ENCODE results near the gene LTC4S.
"Not testable (repeated sequence)": the region's sequence is repeated elsewhere in the genome, so short reads cannot be mapped to it uniquely, and the experiment has no call there.

LTC4S gene

DNA sequence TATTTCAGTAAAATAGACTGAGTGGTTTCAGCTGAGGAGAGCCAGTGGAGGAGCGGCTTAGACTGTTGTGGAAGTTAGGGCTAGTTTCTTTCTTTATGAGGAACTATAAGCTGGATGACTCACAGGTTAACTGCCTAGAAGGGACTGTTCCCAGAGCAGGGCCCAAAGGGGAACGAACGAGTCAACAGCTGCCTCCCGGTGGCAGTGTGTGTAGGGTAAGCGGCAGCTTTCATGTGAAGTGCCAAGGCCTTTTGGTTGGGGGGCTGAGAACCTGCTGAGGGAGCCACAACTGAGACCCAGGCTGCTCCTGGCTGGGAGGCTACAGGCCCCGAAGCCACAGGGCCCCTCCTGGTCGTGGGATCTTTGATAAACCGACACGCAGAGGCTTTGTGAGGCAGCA lies 33.9 kb downstream of the LTC4S start:
- no peak for DNase-seq

DNA sequence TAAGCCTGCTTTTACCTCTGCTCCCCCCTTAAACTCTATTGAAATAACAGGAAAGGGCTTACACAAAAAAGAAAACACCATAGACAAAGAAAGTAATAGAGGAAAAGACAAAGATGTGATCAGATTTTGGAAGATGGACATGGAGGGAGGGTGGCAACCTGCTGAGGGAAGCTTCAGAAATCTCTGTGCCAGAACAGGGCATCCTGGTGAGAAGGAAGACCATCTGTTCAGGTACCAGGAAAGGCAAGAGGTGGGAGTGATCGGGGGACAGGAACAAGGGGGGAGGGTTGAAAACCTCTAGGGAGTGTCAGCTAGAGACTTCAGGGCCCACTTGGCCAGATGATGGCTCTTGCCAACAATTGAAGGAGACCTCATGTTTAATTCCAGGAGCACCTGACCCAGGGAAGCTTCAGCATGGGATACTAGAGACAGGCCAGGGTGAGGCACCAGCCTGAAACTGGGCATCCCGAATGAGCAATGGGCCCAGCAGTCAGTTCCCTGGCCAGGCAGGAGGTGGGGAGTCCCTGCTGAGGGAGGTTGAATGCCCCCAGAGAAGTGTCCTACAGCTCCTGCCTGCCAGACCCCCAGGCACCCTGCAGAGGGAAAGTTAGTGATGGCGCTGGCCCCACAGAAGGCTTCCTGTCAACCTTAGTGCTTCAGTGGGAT lies 35.1 kb downstream of the LTC4S start:
- DNase-seq: no peak

DNA sequence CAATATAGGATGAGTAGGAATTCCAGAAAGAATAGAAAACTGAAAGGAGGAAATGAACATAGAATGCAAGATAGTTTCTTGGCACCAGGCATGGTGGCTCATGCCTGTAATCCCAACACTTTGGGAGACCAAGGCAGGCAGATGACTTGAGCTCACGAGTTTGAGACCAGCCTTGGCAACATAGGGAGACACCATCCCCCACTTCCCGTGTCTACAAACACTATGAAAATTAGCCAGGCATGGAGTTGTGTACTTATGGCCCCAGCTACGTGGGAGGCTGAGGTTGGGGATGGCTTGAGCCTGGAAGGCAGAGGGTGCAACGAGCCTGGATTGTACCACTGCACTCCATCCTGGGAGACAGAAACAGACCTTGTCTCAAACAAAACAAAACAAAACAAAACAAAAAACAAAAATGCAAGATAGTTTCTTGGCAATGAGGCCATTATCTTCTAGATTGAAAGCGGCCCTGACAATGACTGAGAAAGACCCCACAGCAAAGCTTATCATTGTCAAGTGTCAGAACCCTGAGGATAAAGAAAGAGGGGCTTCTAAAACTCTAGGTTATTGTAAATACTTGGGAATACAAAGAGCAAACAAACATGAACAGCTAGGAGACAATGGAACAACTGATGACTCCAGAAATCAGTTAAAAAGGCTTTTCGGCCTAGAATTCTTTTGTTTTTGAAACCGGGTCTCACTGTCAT lies 36.1 kb downstream of the LTC4S start:
- DNase-seq: no peak

DNA sequence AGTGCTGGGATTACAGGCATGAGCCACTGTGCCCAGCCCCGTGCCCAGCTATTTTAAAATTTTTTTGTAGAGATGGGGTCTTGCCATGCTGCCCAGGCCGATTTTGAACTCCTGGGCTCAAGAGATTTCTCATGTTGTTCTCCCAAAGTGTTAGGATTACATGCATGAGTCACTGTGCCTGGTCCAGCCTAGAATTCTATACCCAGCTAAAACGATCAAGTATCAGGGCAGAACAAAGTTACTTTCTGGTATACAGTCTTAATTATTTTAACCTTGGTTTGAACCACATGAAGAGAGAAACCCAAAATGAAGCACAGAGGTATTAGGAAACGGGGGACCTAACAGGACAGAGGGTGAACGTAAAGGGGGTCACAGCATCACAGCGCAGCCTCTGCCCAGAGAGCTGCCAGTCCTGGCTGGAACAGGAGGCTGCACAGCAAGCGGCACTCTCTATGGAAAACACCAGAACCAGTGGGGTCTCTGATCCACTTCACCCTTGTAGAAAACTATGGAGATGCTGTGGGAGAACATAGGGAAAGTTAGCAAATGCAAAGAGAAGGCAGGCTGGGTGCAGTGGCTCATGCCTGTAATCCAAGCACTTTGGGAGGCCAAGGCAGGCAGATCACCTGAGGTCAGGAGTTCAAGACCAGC lies 37.2 kb downstream of the LTC4S start:
- DNase-seq: no peak

DNA sequence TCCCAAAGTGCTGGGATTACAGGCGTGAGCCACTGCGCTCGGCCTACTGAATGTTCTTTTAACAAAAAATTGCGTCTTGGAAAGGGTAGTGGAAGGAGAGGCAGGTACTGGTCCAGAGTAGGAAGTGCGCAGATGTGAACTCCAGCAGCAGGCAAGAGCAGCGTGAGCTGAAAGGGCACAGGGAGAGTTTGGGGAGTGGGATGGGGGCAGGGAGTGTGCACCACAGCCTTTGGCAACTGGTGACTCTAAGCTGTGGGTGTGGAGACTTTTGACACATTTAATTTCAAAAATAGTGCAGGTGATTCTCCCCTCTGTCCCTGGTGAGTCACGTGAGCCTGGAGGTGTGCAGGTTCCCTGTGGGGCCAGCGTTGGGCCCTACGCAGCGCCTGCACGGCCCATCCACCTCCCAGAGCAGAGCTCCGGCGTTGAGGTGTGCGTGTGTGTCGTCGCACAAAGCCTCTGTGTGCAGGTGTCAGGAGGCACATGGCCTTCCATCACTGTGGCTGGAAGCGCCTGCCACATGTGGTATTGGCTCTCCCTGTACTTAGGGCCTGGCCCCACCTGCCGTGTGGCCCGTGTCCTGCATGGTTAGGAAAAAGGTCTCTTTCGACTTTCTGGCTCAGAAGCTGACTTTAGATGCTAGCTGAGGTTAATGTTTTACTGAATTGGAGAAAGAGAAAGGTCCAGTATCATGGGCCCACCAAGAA lies 38.4 kb downstream of the LTC4S start:
- DNase-seq: no peak

DNA sequence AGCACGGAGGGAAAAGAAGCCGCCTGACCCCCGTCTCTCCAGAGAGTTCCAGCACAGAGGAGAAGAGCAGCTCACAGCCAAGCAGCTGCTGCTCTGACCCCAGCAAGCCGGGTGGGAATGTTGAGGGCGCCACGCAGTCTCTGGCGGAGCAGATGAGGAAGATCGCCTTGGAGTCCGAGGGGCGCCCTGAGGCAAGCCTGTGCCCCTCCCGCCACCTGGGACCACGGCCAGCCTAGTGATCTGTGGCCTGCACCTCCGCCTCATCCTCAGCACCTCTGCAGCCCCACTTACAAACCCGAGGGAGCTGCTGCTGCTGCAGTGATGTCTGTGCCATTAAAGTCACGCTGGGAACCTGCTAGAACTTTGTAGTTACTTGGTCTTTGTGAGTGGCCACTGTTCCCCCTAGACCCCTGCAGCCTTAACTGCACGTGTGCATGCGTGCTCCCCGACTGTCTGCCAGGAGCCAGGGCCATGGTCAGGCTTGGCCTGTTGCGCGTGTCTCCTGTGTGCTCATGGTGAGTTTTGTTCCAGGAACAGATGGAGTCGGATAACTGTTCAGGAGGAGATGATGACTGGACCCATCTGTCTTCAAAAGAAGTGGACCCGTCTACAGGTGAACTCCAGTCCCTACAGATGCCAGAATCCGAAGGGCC lies 39.4 kb downstream of the LTC4S start:
- no peak for DNase-seq

DNA sequence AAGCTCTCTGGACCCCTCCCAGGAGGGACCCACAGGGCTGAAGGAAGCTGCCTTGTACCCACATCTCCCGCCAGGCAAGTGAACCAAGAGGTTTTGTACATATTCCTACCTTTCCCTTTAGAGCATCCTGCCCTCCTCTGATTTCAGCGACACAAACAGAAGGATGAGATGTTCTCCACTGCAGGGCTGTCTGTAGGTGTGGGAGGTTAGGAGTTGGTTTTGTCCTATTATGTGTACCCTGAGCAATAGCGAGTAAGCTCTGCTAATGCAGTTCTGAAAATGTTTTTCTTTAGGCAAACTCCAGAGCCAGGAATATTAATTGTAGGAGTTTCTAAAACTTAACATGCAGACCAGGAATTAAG lies 39.9 kb downstream of the LTC4S start:
- DNase-seq: no peak

DNA sequence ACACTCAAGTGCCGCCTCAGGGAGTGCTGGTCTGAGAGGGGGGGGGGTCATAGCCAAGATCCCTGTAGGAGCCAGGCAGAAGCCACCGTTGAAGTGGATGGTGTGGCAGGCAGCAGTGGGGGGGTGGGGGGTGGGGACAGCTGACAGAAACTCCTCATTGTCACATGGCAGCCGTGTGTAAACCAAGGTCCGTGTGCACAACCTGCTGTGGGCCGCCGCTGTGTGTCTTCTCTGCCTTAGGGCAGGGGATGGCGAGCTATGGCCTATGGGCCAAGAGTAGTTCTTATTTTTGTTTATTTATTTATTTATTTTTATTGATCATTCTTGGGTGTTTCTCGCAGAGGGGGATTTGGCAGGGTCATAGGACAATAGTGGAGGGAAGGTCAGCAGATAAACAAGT lies 40.3 kb downstream of the LTC4S start:
- DNase-seq: no peak

DNA sequence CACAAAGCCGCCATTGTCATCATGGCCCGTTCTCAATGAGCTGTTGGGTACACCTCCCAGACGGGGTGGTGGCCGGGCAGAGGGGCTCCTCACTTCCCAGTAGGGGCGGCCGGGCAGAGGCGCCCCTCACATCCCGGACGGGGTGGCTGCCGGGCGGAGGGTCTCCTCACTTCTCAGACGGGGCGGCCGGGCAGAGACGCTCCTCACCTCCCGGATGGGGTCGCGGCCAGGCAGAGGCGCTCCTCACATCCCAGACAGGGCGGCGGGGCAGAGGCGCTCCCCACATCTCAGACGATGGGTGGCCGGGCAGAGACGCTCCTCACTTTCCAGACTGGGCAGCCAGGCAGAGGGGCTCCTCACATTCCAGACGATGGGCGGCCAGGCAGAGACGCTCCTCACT lies 41.1 kb downstream of the LTC4S start:
- not testable (repeated sequence) for DNase-seq

DNA sequence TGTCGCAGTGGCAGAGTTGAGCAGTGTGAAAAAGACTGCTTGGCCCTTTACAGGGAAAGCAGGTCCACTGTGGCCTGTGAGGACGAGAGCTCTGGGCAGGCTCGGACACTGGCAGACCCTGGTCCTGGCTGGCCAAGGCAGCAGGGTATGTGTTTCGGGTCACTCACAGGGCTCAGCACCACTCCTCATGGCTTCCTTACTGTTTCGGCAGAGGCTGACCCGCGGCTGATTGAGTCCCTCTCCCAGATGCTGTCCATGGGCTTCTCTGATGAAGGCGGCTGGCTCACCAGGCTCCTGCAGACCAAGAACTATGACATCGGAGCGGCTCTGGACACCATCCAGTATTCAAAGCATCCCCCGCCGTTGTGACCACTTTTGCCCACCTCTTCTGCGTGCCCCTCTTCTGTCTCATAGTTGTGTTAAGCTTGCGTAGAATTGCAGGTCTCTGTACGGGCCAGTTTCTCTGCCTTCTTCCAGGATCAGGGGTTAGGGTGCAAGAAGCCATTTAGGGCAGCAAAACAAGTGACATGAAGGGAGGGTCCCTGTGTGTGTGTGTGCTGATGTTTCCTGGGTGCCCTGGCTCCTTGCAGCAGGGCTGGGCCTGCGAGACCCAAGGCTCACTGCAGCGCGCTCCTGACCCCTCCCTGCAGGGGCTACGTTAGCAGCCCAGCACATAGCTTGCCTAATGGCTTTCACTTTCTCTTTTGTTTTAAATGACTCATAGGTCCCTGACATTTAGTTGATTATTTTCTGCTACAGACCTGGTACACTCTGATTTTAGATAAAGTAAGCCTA lies 42.6 kb downstream of the LTC4S start:
- no peak for DNase-seq

DNA sequence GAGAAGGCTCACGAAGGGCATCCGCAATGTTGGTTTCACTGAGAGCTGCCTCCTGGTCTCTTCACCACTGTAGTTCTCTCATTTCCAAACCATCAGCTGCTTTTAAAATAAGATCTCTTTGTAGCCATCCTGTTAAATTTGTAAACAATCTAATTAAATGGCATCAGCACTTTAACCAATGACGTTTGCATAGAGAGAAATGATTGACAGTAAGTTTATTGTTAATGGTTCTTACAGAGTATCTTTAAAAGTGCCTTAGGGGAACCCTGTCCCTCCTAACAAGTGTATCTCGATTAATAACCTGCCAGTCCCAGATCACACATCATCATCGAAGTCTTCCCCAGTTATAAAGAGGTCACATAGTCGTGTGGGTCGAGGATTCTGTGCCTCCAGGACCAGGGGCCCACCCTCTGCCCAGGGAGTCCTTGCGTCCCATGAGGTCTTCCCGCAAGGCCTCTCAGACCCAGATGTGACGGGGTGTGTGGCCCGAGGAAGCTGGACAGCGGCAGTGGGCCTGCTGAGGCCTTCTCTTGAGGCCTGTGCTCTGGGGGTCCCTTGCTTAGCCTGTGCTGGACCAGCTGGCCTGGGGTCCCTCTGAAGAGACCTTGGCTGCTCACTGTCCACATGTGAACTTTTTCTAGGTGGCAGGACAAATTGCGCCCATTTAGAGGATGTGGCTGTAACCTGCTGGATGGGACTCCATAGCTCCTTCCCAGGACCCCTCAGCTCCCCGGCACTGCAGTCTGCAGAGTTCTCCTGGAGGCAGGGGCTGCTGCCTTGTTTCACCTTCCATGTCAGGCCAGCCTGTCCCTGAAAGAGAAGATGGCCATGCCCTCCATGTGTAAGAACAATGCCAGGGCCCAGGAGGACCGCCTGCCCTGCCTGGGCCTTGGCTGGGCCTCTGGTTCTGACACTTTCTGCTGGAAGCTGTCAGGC lies 43.6 kb downstream of the LTC4S start:
- no peak for DNase-seq

DNA sequence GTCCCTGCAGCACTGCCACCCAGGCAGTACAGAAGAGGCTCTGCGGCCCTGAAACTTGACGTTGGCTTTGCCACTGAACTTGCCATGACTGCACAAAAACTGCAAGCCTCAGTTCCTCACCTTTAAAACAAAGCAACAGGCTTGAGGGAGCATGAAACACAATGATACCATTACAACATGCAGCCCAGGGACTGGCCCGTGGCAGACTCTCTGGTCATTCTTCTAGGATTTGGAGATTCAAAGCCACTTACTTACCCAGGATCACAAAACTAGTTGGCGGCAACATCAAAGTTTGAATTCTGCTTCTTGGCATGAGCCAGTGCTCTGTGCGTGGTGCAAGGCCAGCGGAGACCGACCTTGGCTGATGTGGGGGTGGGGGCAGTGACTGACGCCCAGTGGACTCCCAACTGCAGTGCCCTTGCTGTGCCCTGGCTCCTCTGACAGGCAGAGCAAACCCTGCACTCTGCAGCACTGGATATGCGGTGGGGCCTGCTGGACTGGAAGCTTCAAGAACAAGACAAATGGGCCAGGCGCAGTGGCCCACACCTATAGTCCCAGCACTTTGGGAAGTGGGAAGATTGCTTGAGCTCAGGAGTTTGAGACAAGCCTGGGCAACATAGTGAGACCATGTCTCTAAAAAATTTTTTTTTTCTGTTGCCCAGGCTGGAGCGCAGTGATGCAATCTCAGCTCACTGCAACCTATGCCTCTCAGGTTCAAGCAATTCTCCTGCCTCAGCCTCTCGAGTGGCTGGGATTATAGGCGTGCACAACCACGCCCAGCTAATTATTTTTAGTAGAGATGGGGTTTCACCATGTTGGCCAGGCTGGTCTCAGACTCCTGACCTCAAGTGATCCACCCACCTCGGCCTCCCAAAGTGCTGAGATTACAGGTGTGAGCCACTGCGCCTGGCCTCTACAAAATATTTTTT lies 45.8 kb downstream of the LTC4S start:
- DNase-seq: no peak

DNA sequence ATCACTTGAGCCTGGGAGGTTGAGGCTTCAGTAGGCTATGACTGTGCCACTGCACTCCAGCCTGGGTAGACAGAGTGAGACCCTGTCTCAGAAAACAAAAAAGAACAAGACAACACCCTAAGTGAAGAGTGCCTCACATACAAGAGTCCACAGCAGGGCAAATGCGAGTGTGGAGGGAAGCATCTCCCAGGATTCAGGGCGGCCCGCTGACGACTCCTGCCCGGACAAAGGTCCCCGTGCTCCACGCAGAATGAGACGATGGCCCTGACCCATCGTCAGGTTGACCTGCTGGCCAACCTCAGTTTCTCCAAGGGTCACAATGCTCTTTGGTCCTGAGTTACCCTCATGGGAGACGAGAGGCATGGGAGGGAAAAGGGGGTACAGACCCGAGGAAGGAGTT lies 46.5 kb downstream of the LTC4S start:
- DNase-seq: no peak

DNA sequence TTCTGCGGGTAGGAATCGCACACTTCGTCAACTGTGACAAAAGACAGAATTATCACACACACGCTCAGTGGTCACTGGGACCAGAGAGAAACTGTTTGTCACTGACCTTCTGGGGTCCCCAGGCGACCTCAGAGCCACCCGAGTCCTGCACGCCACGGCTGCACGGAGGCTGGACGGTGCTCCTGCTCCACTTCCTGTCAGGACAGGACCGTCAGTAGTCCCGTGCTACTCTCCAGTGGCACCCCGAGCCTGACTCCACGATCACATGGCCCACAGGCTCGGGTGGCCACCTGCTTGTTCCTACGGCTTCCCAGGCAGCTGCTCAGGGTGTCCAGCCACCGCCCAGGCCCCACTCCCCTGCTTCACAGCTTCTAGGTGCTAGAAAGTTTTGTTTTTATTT lies 47.0 kb downstream of the LTC4S start:
- DNase-seq: no peak

DNA sequence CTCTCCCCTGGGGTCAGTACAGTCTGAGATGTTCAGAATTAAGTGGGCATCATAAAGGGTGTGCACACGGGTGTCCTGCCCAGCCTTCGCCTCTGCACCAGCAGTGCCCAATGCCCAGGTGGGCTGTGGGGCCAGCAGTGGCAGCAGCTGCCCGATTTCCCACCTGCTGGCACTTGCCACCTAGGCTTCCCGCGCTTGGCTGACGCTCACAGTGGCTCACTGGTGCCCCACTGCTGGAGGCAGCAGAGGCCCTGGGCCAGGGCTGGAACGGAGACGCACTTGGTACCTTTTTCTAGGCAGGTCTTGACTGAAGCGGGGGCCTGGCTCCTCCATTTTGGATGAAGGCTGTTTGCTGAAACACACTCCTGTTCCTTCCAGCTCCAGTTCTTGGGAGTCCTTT lies 47.8 kb downstream of the LTC4S start:
- no peak for DNase-seq

Measured in NCI-H774 (cell line).